BJ (cell line): ENCODE measurements around the gene MCOLN1. TPM values are rescaled to one million over a fixed set of nuclear protein-coding genes. Genes with fewer than 3 reads are reported as not detected.

ENCODE experiments used
- CTCF ChIA-PET: fragments of 350-600 bp; formaldehyde crosslinking; extraction: SDS; loops from one replicate; lab custom pipeline; 2021; ENCODE audit warnings: antibody characterized with exemption, inconsistent platforms; lab: Yijun Ruan, JAX
- POLR2A ChIA-PET: fragments of 300-600 bp; sonication (Branson Sonifier 250); formaldehyde crosslinking; extraction: SDS; loops from one replicate; lab custom pipeline; 2021; ENCODE audit warnings: antibody characterized with exemption; lab: Charles Lee
- DNase-seq: peaks from one replicate; pipeline ENCODE4 v3.0.0-alpha.2; 2011; ENCODE audit warnings: low read depth
- H3K27me3 ChIP-seq: 2 replicates; pipeline ENCODE4 v1.6.0; 2011; ENCODE audit warnings: low read length; ENCODE audit not compliant: control insufficient read depth, insufficient read depth
- H3K36me3 ChIP-seq: 2 replicates; pipeline ENCODE4 v1.5.1; 2011; ENCODE audit warnings: low read length; ENCODE audit not compliant: control insufficient read depth, insufficient read depth
- H3K4me3 ChIP-seq: 2 replicates; pipeline ENCODE4 v1.5.1; 2011; ENCODE audit warnings: low read depth, mild to moderate bottlenecking, control low read depth, low read length
- CTCF ChIP-seq: IDR thresholded peaks from 2 replicates; pipeline ENCODE4 v1.5.1; 2011; ENCODE audit warnings: low read depth, mild to moderate bottlenecking, control low read depth, inconsistent platforms, low read length, moderate library complexity; ENCODE audit not compliant: insufficient read depth
- polyA plus RNA-seq: library from polyadenylated mRNA; depleted of rRNA; stranded (reverse); fragments of >200 nt; gene quantifications from 2 replicates; pipeline ENCODE4 v1.2.3, GENCODE V29; 2011

Gene MCOLN1
- polyA plus RNA-seq, 1 experiment = 50.6 TPM

DNA sequence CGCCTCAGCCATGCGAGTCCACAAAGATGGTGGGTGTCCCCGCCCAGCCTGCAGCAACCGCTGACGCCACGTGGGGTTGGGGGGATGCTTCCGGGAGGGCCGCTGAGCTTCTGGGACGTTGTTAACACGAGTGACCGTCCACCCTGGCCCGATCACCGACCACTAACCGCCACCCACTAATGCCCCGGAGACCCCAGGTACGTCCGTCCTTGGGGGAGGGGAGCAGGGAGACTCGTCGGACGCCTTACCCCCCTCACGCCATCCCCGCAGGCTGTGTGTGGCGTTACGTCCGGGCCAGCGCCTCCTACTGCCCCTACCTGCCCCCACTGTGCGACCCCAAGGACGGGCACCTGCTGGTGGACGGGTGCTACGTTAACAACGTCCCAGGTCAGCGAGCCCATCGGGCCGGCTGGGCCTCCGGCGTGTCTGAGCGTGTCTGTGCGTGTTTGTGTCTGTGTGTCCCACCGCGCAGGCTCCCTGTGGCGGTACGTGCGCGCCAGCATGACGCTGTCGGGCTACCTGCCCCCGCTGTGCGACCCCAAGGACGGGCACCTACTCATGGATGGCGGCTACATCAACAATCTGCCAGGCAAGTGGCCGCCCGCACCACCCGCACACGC, 34.4 kb downstream of the MCOLN1 start:
- CTCF ChIA-PET = interaction anchor here (2.5 kb wide), 1 partner anchor 11 kb away, joined by 6 read pairs; no protein-coding TSS in a partner anchor
- POLR2A ChIA-PET = no interaction called here
- no peak overlapping the region for H3K4me3 ChIP-seq
- H3K36me3 ChIP-seq = peaks cover 25% of the 10 kb centered on the region
- TF ChIP-seq CTCF = no peak
- DNase-seq = no peak
- no peaks in the 10 kb centered on the region for H3K27me3 ChIP-seq

- peaks cover 23% of the 10 kb centered on the region for H3K36me3 ChIP-seq
- ChIA-PET POLR2A (no interaction called here), CTCF (interaction anchor here (1.3 to 1.5 kb wide), 2 partner anchors 10 to 242 kb away, joined by 5 read pairs; no protein-coding TSS in a partner anchor)
- no peaks in the 10 kb centered on the region for H3K27me3 ChIP-seq
- no peak for TF ChIP-seq CTCF
- no peak overlapping the region for H3K4me3 ChIP-seq
- no peak for DNase-seq
These were observed 36.2 kb downstream of the MCOLN1 start for GRCh38 chr19:7558667-7559066.

- ChIA-PET POLR2A (no interaction called here), CTCF (interaction anchor here (0.7 to 1.5 kb wide), 3 partner anchors 9 to 241 kb away, joined by 3 to 5 read pairs (median 5); no protein-coding TSS in a partner anchor)
- H3K36me3 ChIP-seq = peaks cover 23% of the 10 kb centered on the region
- no peaks in the 10 kb centered on the region for H3K27me3 ChIP-seq
- H3K4me3 ChIP-seq = no peak overlapping the region
- no peak for TF ChIP-seq CTCF
- no peak for DNase-seq
These were observed 36.7 kb downstream of the MCOLN1 start for GRCh38 chr19:7559102-7559501.

GRCh38 chr19:7560255-7560654, 37.8 kb downstream of the MCOLN1 start:
- Histone ChIP-seq H3K36me3 (peaks cover 23% of the 10 kb centered on the region), H3K27me3 (no peaks in the 10 kb centered on the region), H3K4me3 (no peak overlapping the region)
- TF ChIP-seq CTCF = no peak
- no peak for DNase-seq
- ChIA-PET POLR2A (no interaction called here), CTCF (interaction anchor here (0.6 kb wide), 1 partner anchor 10 kb away, joined by 3 read pairs; no protein-coding TSS in a partner anchor)

- no peak for DNase-seq
- ChIA-PET POLR2A (no interaction called here), CTCF (no interaction called here)
- H3K4me3 ChIP-seq = no peak overlapping the region
- peaks cover 21% of the 10 kb centered on the region for H3K36me3 ChIP-seq
- H3K27me3 ChIP-seq = no peaks in the 10 kb centered on the region
- TF ChIP-seq CTCF = no peak
These were observed 38.9 kb downstream of the MCOLN1 start for GRCh38 chr19:7561325-7561724.
